ENCODE measurements around the gene MC2R.

MC2R gene

GRCh38 chr18:13915391-13915790, at the start of gene MC2R:
Gene MC2R (minus strand): TSS chr18:13915536. CDS start chr18:13885518, 30,018 bp downstream.
- in situ Hi-C loops (cut with MboI; ENCODE audit: low sequenced_read_pairs), result no loop called here

GRCh38 chr18:13945811-13946210, 30.5 kb upstream of the MC2R start:
- in situ Hi-C loops (cut with MboI; ENCODE audit: low sequenced_read_pairs), result no loop called here

GRCh38 chr18:13943338-13943737, 28.0 kb upstream of the MC2R start:
- in situ Hi-C loops (cut with MboI; ENCODE audit: low sequenced_read_pairs), result no loop called here

- in situ Hi-C loops (cut with MboI; ENCODE audit: low sequenced_read_pairs), result no loop called here
Observed at GRCh38 chr18:13940326-13940725, 25.0 kb upstream of the MC2R start.

- in situ Hi-C loops (cut with MboI; ENCODE audit: low sequenced_read_pairs), result no loop called here
Observed at GRCh38 chr18:13934676-13935075, 19.3 kb upstream of the MC2R start.

- in situ Hi-C loops (cut with MboI; ENCODE audit: low sequenced_read_pairs), result no loop called here
Observed at GRCh38 chr18:13934058-13934457, 18.7 kb upstream of the MC2R start.

- in situ Hi-C loops (cut with MboI; ENCODE audit: low sequenced_read_pairs), result no loop called here
Observed at GRCh38 chr18:13932285-13933025, 17.1 kb upstream of the MC2R start.

- in situ Hi-C loops (cut with MboI; ENCODE audit: low sequenced_read_pairs), result no loop called here
Observed at GRCh38 chr18:13930964-13931363, 15.6 kb upstream of the MC2R start.

GRCh38 chr18:13923221-13923620, 7.9 kb upstream of the MC2R start:
- in situ Hi-C loops (cut with MboI; ENCODE audit: low sequenced_read_pairs), result no loop called here

GRCh38 chr18:13918898-13919297, 3.6 kb upstream of the MC2R start:
- in situ Hi-C loops (cut with MboI; ENCODE audit: low sequenced_read_pairs), result no loop called here

- in situ Hi-C loops (cut with MboI; ENCODE audit: low sequenced_read_pairs), result no loop called here
Observed at GRCh38 chr18:13917401-13917800, 2.1 kb upstream of the MC2R start.

- in situ Hi-C loops (cut with MboI; ENCODE audit: low sequenced_read_pairs), result no loop called here
Observed at GRCh38 chr18:13916559-13916958, 1.2 kb upstream of the MC2R start.

- in situ Hi-C loops (cut with MboI; ENCODE audit: low sequenced_read_pairs), result no loop called here
Observed at GRCh38 chr18:13915995-13916431, 677 bp upstream of the MC2R start.

GRCh38 chr18:13914756-13915155, 580 bp downstream of the MC2R start:
- in situ Hi-C loops (cut with MboI; ENCODE audit: low sequenced_read_pairs), result no loop called here

- in situ Hi-C loops (cut with MboI; ENCODE audit: low sequenced_read_pairs), result no loop called here
Observed at GRCh38 chr18:13914170-13914569, 1.2 kb downstream of the MC2R start.

- in situ Hi-C loops (cut with MboI; ENCODE audit: low sequenced_read_pairs), result no loop called here
Observed at GRCh38 chr18:13913205-13913604, 2.1 kb downstream of the MC2R start.

- in situ Hi-C loops (cut with MboI; ENCODE audit: low sequenced_read_pairs), result no loop called here
Observed at GRCh38 chr18:13912601-13913000, 2.7 kb downstream of the MC2R start.

- in situ Hi-C loops (cut with MboI; ENCODE audit: low sequenced_read_pairs), result no loop called here
Observed at GRCh38 chr18:13910986-13911385, 4.3 kb downstream of the MC2R start.

GRCh38 chr18:13910501-13910900, 4.8 kb downstream of the MC2R start:
- in situ Hi-C loops (cut with MboI; ENCODE audit: low sequenced_read_pairs), result no loop called here

GRCh38 chr18:13909141-13909940, 6.0 kb downstream of the MC2R start:
- in situ Hi-C loops (cut with MboI; ENCODE audit: low sequenced_read_pairs), result no loop called here

- in situ Hi-C loops (cut with MboI; ENCODE audit: low sequenced_read_pairs), result no loop called here
Observed at GRCh38 chr18:13900633-13901032, 14.7 kb downstream of the MC2R start.

- in situ Hi-C loops (cut with MboI; ENCODE audit: low sequenced_read_pairs), result no loop called here
Observed at GRCh38 chr18:13895505-13896033, 19.8 kb downstream of the MC2R start.

Data from HL-60/S4 (cell line).